COR-L47 (cell line): Measurements from ENCODE around the gene RPS27.
"Not testable (repeated sequence)": the region's sequence is repeated elsewhere in the genome, so short reads cannot be mapped to it uniquely, and the experiment has no call there.

Experiments used
- DNase-seq: peaks from one replicate; lab custom pipeline; 2025; lab: John Stamatoyannopoulos, UW

The RPS27 gene

GRCh38 chr1:153985941-153986761 lies 4.4 kb upstream of the RPS27 start, which contains the start of gene RAB13:
Gene RAB13 (minus strand): TSS chr1:153986339. CDS start chr1:153986236, 103 bp downstream.
- DNase-seq = peak; percentile 65

- DNase-seq = no peak
Observed at GRCh38 chr1:153987621-153988020, 2.9 kb upstream of the RPS27 start.

- no peak for DNase-seq
Observed at GRCh38 chr1:153991151-153991630, 629 bp downstream of the RPS27 start.

GRCh38 chr1:153991806-153992205 lies 1.2 kb downstream of the RPS27 start:
- DNase-seq = no peak

GRCh38 chr1:153995202-153995601 lies 4.6 kb downstream of the RPS27 start:
- DNase-seq = no peak

GRCh38 chr1:153995640-153996039 lies 5.1 kb downstream of the RPS27 start:
- DNase-seq = no peak

GRCh38 chr1:153996882-153997281 lies 6.3 kb downstream of the RPS27 start:
- not testable (repeated sequence) for DNase-seq

- no peak for DNase-seq
Observed at GRCh38 chr1:154000420-154000819, 9.9 kb downstream of the RPS27 start.

GRCh38 chr1:154006136-154006535 lies 15.6 kb downstream of the RPS27 start:
- no peak for DNase-seq

- no peak for DNase-seq
Observed at GRCh38 chr1:154012129-154012528, 21.6 kb downstream of the RPS27 start.

GRCh38 chr1:154012543-154012942 lies 22.0 kb downstream of the RPS27 start:
- DNase-seq = not testable (repeated sequence)

- no peak for DNase-seq
Observed at GRCh38 chr1:154014154-154014907, 23.8 kb downstream of the RPS27 start.

GRCh38 chr1:154019269-154019668 lies 28.7 kb downstream of the RPS27 start:
- DNase-seq = no peak

GRCh38 chr1:154019940-154020339 lies 29.4 kb downstream of the RPS27 start:
- DNase-seq = no peak

GRCh38 chr1:154033697-154034096 lies 43.1 kb downstream of the RPS27 start:
- DNase-seq = not testable (repeated sequence)
